Right renal cortex interstitium (tissue), 3 donors: ENCODE measurements around the gene PLLP. TPM values are rescaled to one million over a fixed set of nuclear protein-coding genes. Genes with fewer than 3 reads are reported as not detected.

Source experiments
- DNase-seq, 3 donors: peaks; one replicate each; pipeline ENCODE4 v3.0.0-alpha.2; 2013; ENCODE audit warnings: low read depth in 3 of 3, low spot score in 2 of 3
- polyA plus RNA-seq, 3 donors: library from polyadenylated mRNA; unstranded; fragments of 120-200 nt; gene quantifications; one replicate each; pipeline ENCODE4 v1.2.1, GENCODE V29; 2013; ENCODE audit not compliant: insufficient read length in 3 of 3

PLLP gene
- polyA plus RNA-seq, 3 donors, result 16.1 to 21.1 (median 20.4) TPM

GRCh38 chr16:57231821-57232350 lies 52.6 kb downstream of the PLLP start:
- no peak for DNase-seq

GRCh38 chr16:57229079-57229478 lies 55.4 kb downstream of the PLLP start:
- no peak for DNase-seq

- DNase-seq, result no peak
Observed at GRCh38 chr16:57226701-57227621, 57.5 kb downstream of the PLLP start.

- no peak for DNase-seq
Observed at GRCh38 chr16:57225978-57226377, 58.5 kb downstream of the PLLP start.

- DNase-seq, result no peak
Observed at GRCh38 chr16:57224651-57225335, 59.7 kb downstream of the PLLP start.

- no peak for DNase-seq
Observed at GRCh38 chr16:57223057-57223456, 61.4 kb downstream of the PLLP start.

GRCh38 chr16:57216968-57217367 lies 67.5 kb downstream of the PLLP start:
- DNase-seq, result no peak

GRCh38 chr16:57213462-57213861 lies 71.0 kb downstream of the PLLP start:
- no peak for DNase-seq

GRCh38 chr16:57209780-57210179 lies 74.7 kb downstream of the PLLP start:
- DNase-seq, result no peak

GRCh38 chr16:57208926-57209325 lies 75.5 kb downstream of the PLLP start:
- DNase-seq, result no peak

Other genes with a start within 250 kb of the PLLP start
- 10 to 100 TPM; 33.9 to 37.7 (median 34.3) TPM for gene CPNE2, start 192.1 kb downstream of the PLLP start, polyA plus RNA-seq
- 100 to 1,000 TPM; 109 to 130 (median 116) TPM for gene PSME3IP1, start 98.6 kb downstream of the PLLP start, polyA plus RNA-seq
- 10 to 100 TPM; 46.7 to 49.7 (median 49.0) TPM for gene RSPRY1, start 98.3 kb downstream of the PLLP start, polyA plus RNA-seq
- 10 to 100 TPM; 76.7 to 82.2 (median 78.3) TPM for gene ARL2BP, start 39.4 kb downstream of the PLLP start, polyA plus RNA-seq
- under 1 TPM; 0.06 to 0.10 (median 0.07) TPM for gene CCL22, start 74.1 kb upstream of the PLLP start, polyA plus RNA-seq
- 10 to 100 TPM; 25.7 to 34.3 (median 30.1) TPM for gene CX3CL1, start 87.8 kb upstream of the PLLP start, polyA plus RNA-seq
- not detected for gene CCL17, start 120.1 kb upstream of the PLLP start, polyA plus RNA-seq
- gene CIAPIN1, start 162.7 kb upstream of the PLLP start, polyA plus RNA-seq, result 100 to 1,000 TPM in 2 of 3 donors, 10 to 100 TPM in 1; 96.5 to 105 (median 103) TPM
- gene COQ9, start 162.8 kb upstream of the PLLP start, polyA plus RNA-seq, result 100 to 1,000 TPM in 2 of 3 donors, 10 to 100 TPM in 1; 97.3 to 101 (median 100) TPM
- 10 to 100 TPM; 84.9 to 89.8 (median 88.0) TPM for gene POLR2C, start 178.0 kb upstream of the PLLP start, polyA plus RNA-seq
- 10 to 100 TPM; 27.4 to 35.1 (median 32.3) TPM for gene DOK4, start 201.8 kb upstream of the PLLP start, polyA plus RNA-seq